B cell (primary cell): Measurements from ENCODE around the gene CHTOP.

Source experiments
- EZH2 ChIP-seq: IDR thresholded peaks from 2 replicates; pipeline ENCODE4 v1.6.1; 2012; ENCODE audit warnings: borderline replicate concordance, low read depth, mild to moderate bottlenecking, moderate library complexity, low read length; ENCODE audit not compliant: insufficient read depth, poor library complexity, severe bottlenecking
- TF ChIP-seq, protein P1 (sequence below): fragments of 200-600 bp; IDR thresholded peaks from one replicate; pipeline ENCODE4 v1.8.0; 2022; ENCODE audit warnings: antibody characterized with exemption, mild to moderate bottlenecking

DNA sequence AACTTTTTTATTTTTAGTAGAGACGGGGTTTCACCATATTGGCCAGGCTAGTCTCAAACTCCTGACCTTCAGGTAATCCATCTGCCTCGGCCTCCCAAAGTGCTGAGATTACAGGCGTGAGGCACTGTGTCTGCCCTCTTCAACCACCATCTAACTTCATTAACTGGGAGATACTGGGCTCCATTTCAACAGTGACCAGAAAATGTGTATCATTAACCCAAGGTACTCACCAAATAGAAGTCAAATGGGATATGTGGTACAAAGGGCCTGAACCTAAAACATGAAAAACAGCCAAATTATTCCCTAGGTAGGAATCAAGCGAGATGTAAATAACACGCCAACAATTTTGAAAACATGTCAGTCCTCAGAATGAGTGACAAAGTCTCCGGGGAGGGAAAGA, 35.7 kb downstream of the CHTOP start:
- TF ChIP-seq EZH2, result no peak
- TF ChIP-seq, protein P1, sequence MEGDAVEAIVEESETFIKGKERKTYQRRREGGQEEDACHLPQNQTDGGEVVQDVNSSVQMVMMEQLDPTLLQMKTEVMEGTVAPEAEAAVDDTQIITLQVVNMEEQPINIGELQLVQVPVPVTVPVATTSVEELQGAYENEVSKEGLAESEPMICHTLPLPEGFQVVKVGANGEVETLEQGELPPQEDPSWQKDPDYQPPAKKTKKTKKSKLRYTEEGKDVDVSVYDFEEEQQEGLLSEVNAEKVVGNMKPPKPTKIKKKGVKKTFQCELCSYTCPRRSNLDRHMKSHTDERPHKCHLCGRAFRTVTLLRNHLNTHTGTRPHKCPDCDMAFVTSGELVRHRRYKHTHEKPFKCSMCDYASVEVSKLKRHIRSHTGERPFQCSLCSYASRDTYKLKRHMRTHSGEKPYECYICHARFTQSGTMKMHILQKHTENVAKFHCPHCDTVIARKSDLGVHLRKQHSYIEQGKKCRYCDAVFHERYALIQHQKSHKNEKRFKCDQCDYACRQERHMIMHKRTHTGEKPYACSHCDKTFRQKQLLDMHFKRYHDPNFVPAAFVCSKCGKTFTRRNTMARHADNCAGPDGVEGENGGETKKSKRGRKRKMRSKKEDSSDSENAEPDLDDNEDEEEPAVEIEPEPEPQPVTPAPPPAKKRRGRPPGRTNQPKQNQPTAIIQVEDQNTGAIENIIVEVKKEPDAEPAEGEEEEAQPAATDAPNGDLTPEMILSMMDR, result no peak
